T-cell (primary cell): ENCODE results near the gene SLC10A4. TPM values are rescaled to one million over a fixed set of nuclear protein-coding genes. Genes with fewer than 3 reads are reported as not detected.
"Not testable (repeated sequence)": the region's sequence is repeated elsewhere in the genome, so short reads cannot be mapped to it uniquely, and the experiment has no call there.

Source experiments
- ATAC-seq, 4 experiments: fragments of 200-7000 bp in 3 of 4; fragments of 150-1000 bp in 1 of 4; cut with Tn5 transposase; replicated peaks in 1 of 4; 1 replicate in 3 of 4; 2 replicates in 1 of 4; pipeline ENCODE4 v1.10.0; 2021; ENCODE audit warnings: moderate library complexity in 3 of 4, mild to moderate bottlenecking in 2 of 4, moderate number of reproducible peaks in 1 of 4
- CTCF ChIA-PET, 2 donors: fragments of 300-600 bp; sonication (Branson Sonifier 250); formaldehyde crosslinking; loops; one replicate each; lab custom pipeline; 2022; ENCODE audit warnings: antibody characterized with exemption in 2 of 2; lab: Charles Lee
- POLR2A ChIA-PET, 2 donors: fragments of 300-600 bp; sonication (Branson Sonifier 250); formaldehyde crosslinking; loops; one replicate each; lab custom pipeline; 2022; ENCODE audit warnings: antibody characterized with exemption in 2 of 2; lab: Charles Lee
- DNase-seq, 35 experiments: peaks; one replicate each; pipeline versions ENCODE4 v3.0.0 to v3.0.0-alpha.2; 2013 to 2023
- H3K27ac ChIP-seq: one replicate; pipeline ENCODE4 v1.5.1; 2013; ENCODE audit warnings: low read length
- H3K27me3 ChIP-seq, 2 experiments: replicated peaks in 1 of 2; 1 replicate in 1 of 2; 2 replicates in 1 of 2; pipeline versions ENCODE4 v1.6.1 to v1.7.0; 2013; ENCODE audit warnings: low read length in 1 of 2, mixed read lengths in 1 of 2; ENCODE audit not compliant: control insufficient read depth in 2 of 2, insufficient read depth in 2 of 2; ENCODE audit errors: extremely low read depth in 1 of 2
- H3K36me3 ChIP-seq, 2 donors: 1 replicate in 1 of 2; 2 replicates in 1 of 2; pipeline versions ENCODE4 v1.6.1 to v1.7.0; 2013; ENCODE audit warnings: low read length in 1 of 2; ENCODE audit not compliant: control insufficient read depth in 2 of 2, insufficient read depth in 1 of 2; ENCODE audit errors: extremely low read depth in 1 of 2
- H3K4me1 ChIP-seq, 2 experiments: 1 replicate in 1 of 2; 2 replicates in 1 of 2; pipeline versions ENCODE4 v1.6.1 to v1.7.0; 2013; ENCODE audit warnings: low read length in 2 of 2, mixed read lengths in 1 of 2; ENCODE audit not compliant: insufficient read depth in 2 of 2, control insufficient read depth in 1 of 2; ENCODE audit errors: extremely low read depth in 1 of 2
- H3K4me3 ChIP-seq, 2 donors: 1 replicate in 1 of 2; 2 replicates in 1 of 2; pipeline versions ENCODE4 v1.5.1 to v1.7.0; 2013; ENCODE audit warnings: mild to moderate bottlenecking in 2 of 2, low read length in 1 of 2, moderate library complexity in 1 of 2; ENCODE audit not compliant: control insufficient read depth in 1 of 2; ENCODE audit errors: extremely low read depth in 1 of 2
- H3K9me3 ChIP-seq: 2 replicates; pipeline ENCODE4 v1.7.0; 2013
- H3K27ac Mint-ChIP-seq, 2 donors: one replicate each; pipeline ENCODE4 v1.8.0; 2020 to 2021; ENCODE audit warnings: mild to moderate bottlenecking in 2 of 2, mixed read lengths in 2 of 2
- H3K27me3 Mint-ChIP-seq, 2 donors: one replicate each; pipeline ENCODE4 v1.8.0; 2021 to 2022; ENCODE audit warnings: mixed read lengths in 2 of 2
- H3K36me3 Mint-ChIP-seq: one replicate; pipeline ENCODE4 v1.8.0; 2021; ENCODE audit warnings: mixed read lengths
- H3K4me1 Mint-ChIP-seq, 3 donors: one replicate each; pipeline ENCODE4 v1.8.0; 2020 to 2022; ENCODE audit warnings: mixed read lengths in 3 of 3, mild to moderate bottlenecking in 1 of 3
- H3K4me3 Mint-ChIP-seq, 3 donors: one replicate each; pipeline ENCODE4 v1.8.0; 2020 to 2022; ENCODE audit warnings: mild to moderate bottlenecking in 3 of 3, mixed read lengths in 3 of 3, moderate library complexity in 3 of 3
- H3K9me3 Mint-ChIP-seq, 3 donors: one replicate each; pipeline ENCODE4 v1.8.0; 2020 to 2022; ENCODE audit warnings: mixed read lengths in 3 of 3
- whole genome bisulfite sequencing: methylation state at CpG from one replicate; pipeline ENCODE4 v1.1.5; 2013; ENCODE audit warnings: missing lambda C conversion rate; ENCODE audit not compliant: insufficient coverage; 5-methylcytosine and 5-hydroxymethylcytosine counted together
- total RNA-seq, 35 experiments: library from RNA in 6 of 35; stranded (reverse) in 6 of 35; fragments of 120-200 nt in 1 of 35; gene quantifications; one replicate each; pipeline versions ENCODE4 v1.2.1 to v1.2.4 and lab custom pipeline; 2013 to 2026

Gene SLC10A4
- total RNA-seq, 5 donors from 2014 or later (not counting 1 experiment from before 2014, with no cell fraction given), result 0.40 TPM; not detected in 4

DNA sequence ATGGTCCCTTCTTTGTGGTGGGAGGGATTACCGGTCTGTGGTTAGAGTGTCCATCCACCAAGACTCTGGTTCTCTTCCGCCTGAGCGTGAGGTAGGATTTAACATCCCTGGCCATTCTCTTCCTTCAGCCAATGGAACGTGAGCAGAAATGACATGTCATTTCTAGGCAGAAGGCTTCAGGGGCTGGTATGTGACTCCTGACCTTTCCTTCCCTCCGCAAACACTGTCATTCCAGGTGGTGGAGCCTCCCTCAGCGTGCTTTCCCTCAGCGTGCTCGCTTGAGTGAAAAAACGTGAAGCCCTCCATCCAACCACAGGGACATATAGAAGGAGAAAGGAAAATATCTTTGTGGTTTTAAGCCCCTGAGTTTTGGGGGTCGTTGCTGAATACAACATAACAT is 34.0 kb upstream of the SLC10A4 start:
- no peaks in the 10 kb centered on the region for H3K4me1 ChIP-seq
- DNase-seq, result no peak
- Mint-ChIP-seq H3K4me3 (no peak overlapping the region), H3K36me3 (no peaks in the 10 kb centered on the region), H3K9me3 (peaks cover 0 to 2% (median 0%) of the 10 kb centered on the region in 3 donors), H3K4me1 (no peaks in the 10 kb centered on the region), H3K27ac (no peak overlapping the region), H3K27me3 (peaks cover 0 to 9% of the 10 kb centered on the region in 2 donors)
- H3K27ac ChIP-seq, result no peak overlapping the region
- CTCF ChIA-PET, result no interaction called here
- 80% methylated on average over 5 of the region's 10 CpGs for WGBS
- no peaks in the 10 kb centered on the region for H3K27me3 ChIP-seq
- H3K36me3 ChIP-seq, result no peaks in the 10 kb centered on the region
- POLR2A ChIA-PET, result no interaction called here
- ATAC-seq, result no peak
- H3K4me3 ChIP-seq, result no peak overlapping the region
- no peaks in the 10 kb centered on the region for H3K9me3 ChIP-seq

DNA sequence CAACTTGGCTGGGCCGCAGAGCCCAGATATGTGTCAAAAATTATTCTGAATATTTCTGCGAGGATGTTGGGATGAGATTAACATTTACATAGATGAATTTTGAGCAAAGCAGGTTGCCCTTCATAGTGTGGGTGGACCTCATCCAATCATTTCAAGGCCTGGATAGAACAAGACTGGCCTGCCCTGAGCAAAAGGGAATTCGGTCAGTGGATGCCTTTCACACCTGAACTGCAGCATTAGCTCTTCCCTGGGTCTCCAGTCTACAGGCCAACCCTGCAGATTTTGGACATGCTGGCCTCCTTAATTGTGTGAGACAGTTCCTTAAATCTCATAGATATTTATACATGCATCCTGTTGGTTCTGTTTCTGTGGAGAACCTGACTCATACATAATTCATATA is 32.4 kb upstream of the SLC10A4 start:
- H3K27ac ChIP-seq, result no peak overlapping the region
- H3K4me1 Mint-ChIP-seq, result no peaks in the 10 kb centered on the region
- H3K9me3 Mint-ChIP-seq, result peaks cover 0 to 2% (median 0%) of the 10 kb centered on the region in 3 donors
- H3K4me3 ChIP-seq, result no peak overlapping the region
- no peaks in the 10 kb centered on the region for H3K9me3 ChIP-seq
- no peak for ATAC-seq
- no peak overlapping the region for H3K4me3 Mint-ChIP-seq
- WGBS, result 87% methylated on average over 3 of the region's 3 CpGs
- H3K36me3 ChIP-seq, result no peaks in the 10 kb centered on the region
- H3K27me3 ChIP-seq, result peaks cover 0 to 2% of the 10 kb centered on the region in 2 experiments
- H3K27me3 Mint-ChIP-seq, result peaks cover 0 to 8% of the 10 kb centered on the region in 2 donors
- ChIA-PET CTCF (no interaction called here), POLR2A (no interaction called here)
- H3K27ac Mint-ChIP-seq, result no peak overlapping the region
- H3K36me3 Mint-ChIP-seq, result no peaks in the 10 kb centered on the region
- no peak for DNase-seq
- H3K4me1 ChIP-seq, result no peaks in the 10 kb centered on the region

GRCh38 chr4:48451656-48452055 is 31.5 kb upstream of the SLC10A4 start:
- H3K36me3 ChIP-seq, H3K4me1 ChIP-seq, H3K27me3 ChIP-seq, ATAC-seq, H3K27ac ChIP-seq, H3K4me3 Mint-ChIP-seq, DNase-seq, H3K27me3 Mint-ChIP-seq, H3K4me1 Mint-ChIP-seq, H3K27ac Mint-ChIP-seq, H3K9me3 ChIP-seq, POLR2A ChIA-PET, H3K36me3 Mint-ChIP-seq, H3K9me3 Mint-ChIP-seq, CTCF ChIA-PET, H3K4me3 ChIP-seq: not testable (repeated sequence)
- no CpG with 5 or more reads among the region's 3 CpGs for WGBS

GRCh38 chr4:48454591-48454990 is 28.6 kb upstream of the SLC10A4 start:
- Mint-ChIP-seq H3K27me3 (peaks cover 0 to 5% of the 10 kb centered on the region in 2 donors), H3K27ac (no peak overlapping the region)

DNA sequence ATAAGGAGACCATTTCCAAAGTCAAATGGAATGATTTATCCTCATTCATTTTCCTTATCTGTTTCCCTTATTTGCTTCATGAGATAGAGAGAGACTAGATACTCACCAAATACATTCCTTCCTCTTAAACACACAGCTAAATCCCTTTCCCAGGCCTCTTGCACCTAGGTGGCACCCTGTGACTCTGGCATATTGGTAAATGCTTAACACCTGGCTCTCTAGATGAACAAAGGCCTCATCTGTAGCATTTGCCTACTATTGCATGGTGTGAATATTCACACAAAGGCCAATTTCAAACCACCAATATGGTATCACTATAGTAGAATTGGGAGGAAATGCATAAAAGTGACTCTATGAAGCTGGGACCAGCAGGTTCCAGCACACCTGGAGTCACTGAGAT is 22.1 kb upstream of the SLC10A4 start:
- CTCF ChIA-PET, result interaction anchor here in 1 of 2 donors (0.6 kb wide), 1 partner anchor 54 kb away, joined by 3 read pairs; no protein-coding TSS in a partner anchor

More at GRCh38 chr4:48454591-48454990, 28.6 kb upstream of the SLC10A4 start:
- CTCF ChIA-PET, result no interaction called here
- peaks cover 0 to 2% of the 10 kb centered on the region in 2 experiments for H3K27me3 ChIP-seq
- 100% methylated on average over 1 of the region's 2 CpGs for WGBS
- no peaks in the 10 kb centered on the region for H3K4me1 ChIP-seq
- Mint-ChIP-seq H3K36me3 (no peaks in the 10 kb centered on the region), H3K4me1 (no peaks in the 10 kb centered on the region), H3K9me3 (peaks cover 0 to 4% (median 2%) of the 10 kb centered on the region in 3 donors), H3K4me3 (no peak overlapping the region)
- ATAC-seq (no peak), DNase-seq (no peak)
- no peaks in the 10 kb centered on the region for H3K9me3 ChIP-seq
- H3K36me3 ChIP-seq, result no peaks in the 10 kb centered on the region
- no peak overlapping the region for H3K27ac ChIP-seq
- POLR2A ChIA-PET, result interaction anchor here in 1 of 2 donors (0.7 kb wide), 1 partner anchor 574 kb away, joined by 3 read pairs; no protein-coding TSS in a partner anchor
- H3K4me3 ChIP-seq, result no peak overlapping the region

DNA sequence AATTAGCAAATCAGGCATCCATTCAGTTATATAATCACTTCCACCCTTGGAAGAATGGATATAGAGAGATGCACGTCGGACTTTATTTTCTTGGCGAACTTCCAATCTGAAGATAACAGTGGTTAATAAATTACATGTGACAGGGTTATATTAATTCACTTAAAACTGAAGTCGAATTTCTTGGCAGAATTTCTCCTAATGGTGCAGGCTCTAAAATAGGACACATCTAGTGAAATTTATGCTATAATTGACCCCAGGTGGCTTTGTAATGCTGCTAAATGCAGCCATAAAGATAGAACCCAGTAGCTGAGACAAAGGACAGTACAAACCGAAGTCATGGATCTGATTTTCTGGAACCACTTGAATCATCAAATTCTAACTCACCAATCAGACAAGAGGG is 20.8 kb upstream of the SLC10A4 start:
- H3K4me1 ChIP-seq, result no peaks in the 10 kb centered on the region
- no peak overlapping the region for H3K27ac ChIP-seq
- H3K9me3 ChIP-seq, result no peaks in the 10 kb centered on the region
- no peak overlapping the region for H3K4me3 ChIP-seq
- no peaks in the 10 kb centered on the region for H3K27me3 Mint-ChIP-seq
- ChIA-PET CTCF (interaction anchor here in 1 of 2 donors (1.2 kb wide), 1 partner anchor 16 kb away, joined by 4 read pairs; no protein-coding TSS in a partner anchor), POLR2A (no interaction called here)
- no peak overlapping the region for H3K27ac Mint-ChIP-seq
- H3K4me1 Mint-ChIP-seq, result no peaks in the 10 kb centered on the region
- H3K36me3 Mint-ChIP-seq, result no peaks in the 10 kb centered on the region
- H3K4me3 Mint-ChIP-seq, result no peak overlapping the region
- H3K9me3 Mint-ChIP-seq, result peaks cover 0 to 9% (median 2%) of the 10 kb centered on the region in 3 donors
- WGBS, result 100% methylated on average over 1 of the region's 5 CpGs
- no peak for ATAC-seq
- H3K27me3 ChIP-seq, result no peaks in the 10 kb centered on the region
- H3K36me3 ChIP-seq, result no peaks in the 10 kb centered on the region
- DNase-seq, result no peak

More for the DNA sequence above, 22.1 kb upstream of the SLC10A4 start:
- Histone ChIP-seq H3K9me3 (no peaks in the 10 kb centered on the region), H3K4me1 (no peaks in the 10 kb centered on the region), H3K27ac (no peak overlapping the region), H3K4me3 (no peak overlapping the region), H3K27me3 (no peaks in the 10 kb centered on the region), H3K36me3 (no peaks in the 10 kb centered on the region)
- H3K27me3 Mint-ChIP-seq, result no peaks in the 10 kb centered on the region
- no peak for DNase-seq
- H3K4me1 Mint-ChIP-seq, result no peaks in the 10 kb centered on the region
- peaks cover 0 to 13% (median 2%) of the 10 kb centered on the region in 3 donors for H3K9me3 Mint-ChIP-seq
- POLR2A ChIA-PET, result interaction anchor here in 1 of 2 donors (0.5 kb wide), 1 partner anchor 26 kb away, joined by 6 read pairs; no protein-coding TSS in a partner anchor
- no peak overlapping the region for H3K27ac Mint-ChIP-seq
- ATAC-seq, result no peak
- no peak overlapping the region for H3K4me3 Mint-ChIP-seq
- H3K36me3 Mint-ChIP-seq, result no peaks in the 10 kb centered on the region
